ENCODE measurements around the gene CTSH. TPM values are rescaled to one million over a fixed set of nuclear protein-coding genes. Genes with fewer than 3 reads are reported as not detected.

Gene CTSH
- total RNA-seq, 4 donors from 2014 or later = 72.9 to 280 (median 111) TPM

DNA sequence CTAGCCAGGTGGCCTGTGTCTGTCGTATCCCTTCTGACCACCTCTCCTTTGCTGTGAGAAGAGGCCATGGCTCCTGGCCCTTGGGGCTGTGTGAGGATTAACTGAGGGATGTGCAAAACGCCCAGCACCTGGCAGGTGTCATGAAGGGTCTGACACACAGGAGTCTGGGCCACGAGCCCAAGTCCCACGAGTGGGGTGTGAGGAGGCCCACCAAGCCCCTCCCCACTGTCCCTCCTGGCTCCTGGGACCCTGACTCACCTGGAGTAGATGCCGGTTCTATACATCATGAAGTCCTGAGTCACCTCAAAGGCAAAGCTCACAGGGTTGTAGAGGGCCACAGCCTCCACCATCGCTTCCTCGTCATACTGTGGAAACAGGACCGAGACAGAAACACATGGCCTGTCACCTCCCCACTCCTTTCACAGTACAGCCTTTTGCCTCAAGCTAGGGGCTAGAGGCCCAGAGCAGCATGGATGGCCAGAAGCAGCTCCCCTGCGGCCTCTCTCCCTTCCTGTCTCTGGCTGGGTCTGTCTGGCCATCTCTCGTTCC is 19.7 kb downstream of the CTSH start:
- no peak for DNase-seq
- Histone ChIP-seq H3K27ac (no peak overlapping the region), H3K27me3 (no peaks in the 10 kb centered on the region), H3K4me1 (no peaks in the 10 kb centered on the region), H3K4me3 (no peak overlapping the region), H3K36me3 (no peaks in the 10 kb centered on the region), H3K9me3 (no peaks in the 10 kb centered on the region)
- no peak for TF ChIP-seq POLR2A (IDR thresholded peaks at IDR 0.05)
- TF ChIP-seq, protein P1, sequence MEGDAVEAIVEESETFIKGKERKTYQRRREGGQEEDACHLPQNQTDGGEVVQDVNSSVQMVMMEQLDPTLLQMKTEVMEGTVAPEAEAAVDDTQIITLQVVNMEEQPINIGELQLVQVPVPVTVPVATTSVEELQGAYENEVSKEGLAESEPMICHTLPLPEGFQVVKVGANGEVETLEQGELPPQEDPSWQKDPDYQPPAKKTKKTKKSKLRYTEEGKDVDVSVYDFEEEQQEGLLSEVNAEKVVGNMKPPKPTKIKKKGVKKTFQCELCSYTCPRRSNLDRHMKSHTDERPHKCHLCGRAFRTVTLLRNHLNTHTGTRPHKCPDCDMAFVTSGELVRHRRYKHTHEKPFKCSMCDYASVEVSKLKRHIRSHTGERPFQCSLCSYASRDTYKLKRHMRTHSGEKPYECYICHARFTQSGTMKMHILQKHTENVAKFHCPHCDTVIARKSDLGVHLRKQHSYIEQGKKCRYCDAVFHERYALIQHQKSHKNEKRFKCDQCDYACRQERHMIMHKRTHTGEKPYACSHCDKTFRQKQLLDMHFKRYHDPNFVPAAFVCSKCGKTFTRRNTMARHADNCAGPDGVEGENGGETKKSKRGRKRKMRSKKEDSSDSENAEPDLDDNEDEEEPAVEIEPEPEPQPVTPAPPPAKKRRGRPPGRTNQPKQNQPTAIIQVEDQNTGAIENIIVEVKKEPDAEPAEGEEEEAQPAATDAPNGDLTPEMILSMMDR (IDR thresholded peaks at IDR 0.05) = no peak
- intact Hi-C loops (cut with DNase I; ENCODE audit: low total_unique reads) = no loop called here

DNA sequence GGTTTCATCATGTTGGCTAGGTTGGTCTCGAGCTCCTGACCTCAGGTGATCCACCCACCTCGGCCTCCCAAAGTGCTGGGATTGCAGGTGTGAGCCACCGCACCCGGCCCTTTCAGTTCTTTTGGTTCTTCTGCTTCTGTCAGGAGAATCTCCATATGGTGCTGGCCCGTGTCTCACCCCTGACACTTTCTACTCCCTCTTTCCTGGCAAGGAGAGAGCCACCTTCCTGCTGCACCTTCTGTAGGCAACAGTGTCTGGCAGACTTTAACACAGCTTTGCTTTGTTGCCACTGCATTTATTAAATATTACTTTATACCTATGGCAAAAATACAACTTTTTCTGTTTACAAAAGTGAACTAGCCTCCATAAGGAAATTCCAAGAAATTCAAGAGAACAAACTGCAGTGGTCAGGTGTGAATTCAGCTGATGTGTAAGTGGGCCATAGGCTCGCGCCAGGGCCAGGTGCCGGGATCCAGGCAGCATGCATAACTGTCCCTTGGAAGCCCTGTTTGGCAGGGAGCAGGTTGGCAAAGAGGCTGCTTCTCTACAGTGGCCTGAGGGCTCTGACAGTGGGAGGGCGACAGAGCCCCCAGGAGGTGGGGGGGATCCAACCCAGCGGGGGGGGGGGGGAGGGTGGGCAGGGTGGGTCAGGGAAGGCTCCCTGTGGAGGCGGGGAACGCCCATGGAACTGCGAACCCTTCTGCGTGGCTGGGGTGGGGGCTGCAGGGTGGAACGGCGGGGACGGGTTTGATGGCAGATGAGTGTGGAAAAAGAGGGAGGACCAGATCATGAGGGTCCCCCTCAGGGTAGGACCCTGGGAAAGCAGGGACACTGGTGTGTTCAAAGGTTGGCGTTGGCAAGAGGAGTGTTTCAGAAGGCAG is 21.1 kb downstream of the CTSH start:
- no peak for TF ChIP-seq POLR2A (IDR thresholded peaks at IDR 0.05)
- TF ChIP-seq, protein P1 (IDR thresholded peaks at IDR 0.05) = no peak
- Histone ChIP-seq H3K4me3 (no peak overlapping the region), H3K9me3 (no peaks in the 10 kb centered on the region), H3K27me3 (no peaks in the 10 kb centered on the region), H3K27ac (no peak overlapping the region), H3K36me3 (no peaks in the 10 kb centered on the region), H3K4me1 (no peaks in the 10 kb centered on the region)
- DNase-seq = no peak
- intact Hi-C loops (cut with DNase I; ENCODE audit: low total_unique reads) = no loop called here

DNA sequence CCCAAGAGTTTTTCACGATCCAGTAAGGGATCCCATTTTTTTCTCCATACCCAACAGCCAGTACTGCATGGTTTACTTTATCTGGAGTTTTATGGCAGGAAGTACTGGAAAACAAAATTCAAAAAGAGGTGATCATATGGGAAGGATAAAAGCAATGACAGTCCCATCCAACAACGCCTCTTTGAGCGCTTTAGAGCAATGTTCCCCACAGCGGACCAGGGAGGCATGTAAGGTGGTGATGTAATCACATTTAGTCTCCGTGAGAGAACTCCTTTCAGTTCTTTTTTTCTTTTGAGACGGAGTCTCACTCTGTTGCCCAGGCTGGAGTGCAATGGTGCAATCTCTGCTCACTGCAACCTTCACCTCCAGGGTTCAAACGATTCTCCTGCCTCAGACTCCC is 21.8 kb downstream of the CTSH start:
- H3K36me3 ChIP-seq = no peaks in the 10 kb centered on the region
- intact Hi-C loops (cut with DNase I; ENCODE audit: low total_unique reads) = no loop called here
- TF ChIP-seq, protein P1 (IDR thresholded peaks at IDR 0.05) = no peak
- TF ChIP-seq POLR2A (IDR thresholded peaks at IDR 0.05) = no peak

DNA sequence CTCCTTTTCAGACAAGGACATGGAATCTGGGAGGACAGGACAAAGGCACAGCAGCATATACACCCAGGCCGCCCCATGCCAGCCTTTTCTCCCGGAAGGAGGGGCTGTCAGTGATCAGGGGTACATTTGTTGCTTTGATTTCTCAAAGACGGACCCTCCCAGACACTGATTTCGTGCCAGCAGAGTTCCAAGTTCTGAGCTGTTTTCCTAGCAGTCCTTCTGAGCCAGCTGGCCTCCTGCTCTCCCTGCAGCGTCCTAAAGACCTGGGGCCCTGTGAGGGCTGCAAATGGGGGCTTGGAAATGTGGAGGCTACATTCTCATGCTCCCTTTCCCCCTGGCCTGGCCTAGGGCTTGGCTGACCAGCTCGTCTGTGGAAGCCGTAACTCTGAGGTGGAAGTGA is 22.3 kb downstream of the CTSH start:
- Histone ChIP-seq H3K4me3 (no peak overlapping the region), H3K36me3 (no peaks in the 10 kb centered on the region), H3K9me3 (no peaks in the 10 kb centered on the region), H3K27me3 (no peaks in the 10 kb centered on the region), H3K4me1 (peaks cover 0 to 3% of the 10 kb centered on the region in 2 donors), H3K27ac (no peak overlapping the region)
- TF ChIP-seq, protein P1 (IDR thresholded peaks at IDR 0.05) = no peak
- TF ChIP-seq POLR2A (IDR thresholded peaks at IDR 0.05) = no peak
- no peak for DNase-seq
- intact Hi-C loops (cut with DNase I; ENCODE audit: low total_unique reads) = no loop called here

More for the DNA sequence above, 21.8 kb downstream of the CTSH start:
- Histone ChIP-seq H3K4me3 (no peak overlapping the region), H3K4me1 (no peaks in the 10 kb centered on the region), H3K27ac (no peak overlapping the region), H3K9me3 (no peaks in the 10 kb centered on the region), H3K27me3 (no peaks in the 10 kb centered on the region)
- no peak for DNase-seq

DNA sequence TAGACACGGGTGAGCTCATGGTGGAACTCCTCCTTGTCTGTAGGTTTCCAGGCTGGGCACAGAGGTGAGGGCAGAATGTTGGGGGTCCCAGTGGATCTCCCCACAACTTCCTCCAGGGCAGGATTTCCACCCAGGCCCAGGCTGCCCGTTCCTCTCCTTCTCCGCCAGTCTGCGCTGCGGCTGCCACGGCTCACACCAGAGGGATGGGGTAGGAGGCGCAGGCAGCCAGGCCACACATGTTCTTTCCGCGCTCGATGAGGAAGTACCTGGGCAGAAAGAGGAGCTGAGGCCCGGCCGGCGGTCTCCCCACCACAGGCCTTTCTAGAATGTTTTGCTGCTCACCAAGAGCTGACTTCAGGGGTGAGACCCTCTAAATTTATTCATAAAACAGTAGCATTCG is 22.9 kb downstream of the CTSH start:
- Histone ChIP-seq H3K9me3 (no peaks in the 10 kb centered on the region), H3K4me1 (peaks cover 0 to 5% of the 10 kb centered on the region in 2 donors), H3K4me3 (no peak overlapping the region), H3K36me3 (no peaks in the 10 kb centered on the region), H3K27ac (no peak overlapping the region), H3K27me3 (no peaks in the 10 kb centered on the region)
- DNase-seq = no peak
- TF ChIP-seq POLR2A (IDR thresholded peaks at IDR 0.05) = no peak
- TF ChIP-seq, protein P1 (IDR thresholded peaks at IDR 0.05) = no peak
- intact Hi-C loops (cut with DNase I; ENCODE audit: low total_unique reads) = no loop called here
